Eye (tissue), 1 donor: ENCODE results near the gene MAD2L2.
A peak's percentile ranks its signal among the peaks of the same experiment; 100 is the strongest.

Experiments
- DNase-seq: peaks from one replicate; pipeline ENCODE4 v3.0.0-alpha.2; 2015

Gene MAD2L2

DNA sequence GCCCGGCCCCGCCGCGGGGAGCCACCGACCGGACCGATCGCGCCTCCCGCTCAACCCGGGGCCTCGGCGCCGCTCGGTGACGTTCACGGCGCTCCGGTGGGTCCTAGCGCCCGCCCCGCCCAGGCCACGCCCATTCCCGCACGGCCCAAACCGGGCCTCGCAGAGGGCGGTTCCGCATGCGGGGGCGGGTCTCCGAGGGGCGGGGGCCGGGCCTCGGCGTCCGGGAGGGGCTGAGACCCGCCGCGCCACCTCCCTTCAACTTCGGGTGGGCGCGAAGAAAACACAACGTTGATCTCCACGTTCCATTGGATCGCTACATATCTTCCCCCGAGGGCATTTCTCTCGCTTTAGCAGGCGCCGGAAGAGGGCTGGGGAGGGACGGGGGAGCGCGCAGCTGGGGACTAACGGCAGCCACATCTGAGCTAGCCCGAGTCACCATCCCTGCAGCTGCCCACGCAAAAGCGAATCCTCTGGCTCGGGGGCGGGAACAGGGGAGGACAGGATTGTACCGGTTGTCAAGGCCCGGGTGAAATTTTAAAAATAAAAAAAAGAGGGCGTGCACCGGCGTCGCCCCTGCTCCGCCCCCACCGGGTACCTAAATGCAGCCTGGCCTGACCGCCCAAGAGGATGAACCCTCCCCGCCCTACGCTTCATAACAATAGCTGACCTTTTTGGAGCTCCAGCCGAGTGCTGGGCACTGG lies at the start of gene MAD2L2:
Gene MAD2L2, minus strand, starts transcription at position 78 of the 701 bp plus-strand sequence. CDS start 547 bp downstream, outside the sequence.
- peak; percentile 94 for DNase-seq

DNA sequence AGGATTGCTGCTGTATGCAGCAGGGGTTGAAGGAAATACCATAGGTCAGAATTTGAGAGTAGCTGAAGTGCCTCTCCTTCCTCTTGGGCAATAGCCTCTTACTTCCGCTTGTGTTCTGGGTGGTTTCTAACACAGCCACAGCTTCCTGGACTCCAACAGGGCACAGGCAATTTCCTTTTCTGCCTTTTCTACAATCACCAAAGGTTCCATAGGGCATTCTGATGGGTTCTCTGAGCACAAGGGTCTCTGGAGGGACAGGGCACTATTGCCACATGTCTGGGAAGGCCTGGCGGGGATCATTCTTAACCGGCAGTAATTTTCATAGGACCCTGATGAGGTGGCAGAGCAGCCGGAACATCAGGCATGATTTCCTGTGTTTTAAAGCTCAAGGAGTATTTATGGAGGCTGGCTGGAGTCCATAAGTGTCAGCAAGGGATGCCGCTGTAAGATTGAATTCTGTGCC lies 49.5 kb upstream of the MAD2L2 start:
- DNase-seq = no peak

- DNase-seq = no peak
Measured at GRCh38 chr1:11729498-11730428, 48.8 kb upstream of the MAD2L2 start.

DNA sequence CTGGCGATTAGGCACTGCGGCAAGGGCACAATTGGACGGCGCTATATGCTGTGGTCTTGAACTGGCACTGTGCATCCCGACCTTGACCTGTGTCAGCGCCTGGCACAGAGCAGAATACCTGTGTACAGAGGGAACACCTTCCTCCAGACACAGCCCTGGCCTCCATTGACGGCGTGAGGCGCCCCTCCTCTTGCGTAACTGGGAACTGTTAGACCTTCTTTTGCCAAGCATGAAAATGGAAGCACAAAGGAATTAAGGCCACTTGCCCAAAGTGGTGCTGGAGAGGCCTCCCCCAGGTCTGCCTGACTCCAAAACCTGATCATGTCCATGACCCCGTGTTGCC lies 48.2 kb upstream of the MAD2L2 start:
- no peak for DNase-seq

DNA sequence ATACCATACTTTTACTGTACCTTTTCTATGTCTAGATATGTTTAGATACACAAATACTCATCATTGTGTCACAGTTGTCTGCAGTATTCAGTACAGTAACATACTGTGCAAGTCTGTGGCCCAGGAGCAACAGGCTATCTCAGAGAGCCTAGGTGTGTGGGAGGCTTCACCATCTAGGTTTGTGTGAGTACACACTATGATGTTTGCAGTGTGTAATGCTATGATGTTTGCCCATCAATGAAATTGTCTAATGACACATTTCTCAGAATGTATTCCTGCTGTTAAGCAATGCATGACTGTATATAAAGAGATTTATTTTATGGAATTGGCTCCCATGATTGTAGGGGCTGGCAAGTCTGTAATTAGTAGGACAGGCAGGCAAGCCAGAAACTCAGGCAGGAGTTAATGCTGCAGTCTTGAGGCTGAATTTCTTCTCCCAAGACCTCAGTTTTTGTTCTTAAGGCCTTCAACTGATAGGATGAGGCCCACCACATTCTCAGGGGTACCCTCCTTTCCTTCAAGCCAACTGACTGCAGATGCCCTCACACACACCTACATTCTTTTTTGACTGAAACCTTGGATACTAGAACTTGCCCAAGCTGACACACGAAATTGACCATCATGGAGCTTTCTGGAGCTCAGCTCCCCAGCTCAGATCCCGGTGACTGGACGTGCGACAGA lies 47.3 kb upstream of the MAD2L2 start:
- DNase-seq = no peak

DNA sequence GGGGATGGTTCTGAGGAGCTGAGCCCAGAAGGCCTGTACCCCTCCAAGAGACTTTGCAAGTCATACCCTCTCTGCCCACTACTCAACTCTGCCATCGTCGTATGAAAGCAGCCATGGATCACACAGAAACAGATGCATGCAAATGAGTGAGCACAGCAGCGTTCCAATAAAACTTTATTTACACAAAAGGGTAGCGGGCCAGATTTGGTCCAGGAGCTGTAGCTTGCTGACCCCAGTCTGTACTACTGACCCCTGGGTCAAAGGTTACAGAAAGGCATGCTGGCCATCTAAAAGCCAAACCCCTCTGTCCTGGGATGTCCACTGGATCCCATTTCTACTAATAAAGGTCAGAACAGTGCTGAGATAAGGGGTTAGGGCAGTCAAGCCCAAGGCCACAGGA lies 46.2 kb upstream of the MAD2L2 start:
- DNase-seq = no peak

DNA sequence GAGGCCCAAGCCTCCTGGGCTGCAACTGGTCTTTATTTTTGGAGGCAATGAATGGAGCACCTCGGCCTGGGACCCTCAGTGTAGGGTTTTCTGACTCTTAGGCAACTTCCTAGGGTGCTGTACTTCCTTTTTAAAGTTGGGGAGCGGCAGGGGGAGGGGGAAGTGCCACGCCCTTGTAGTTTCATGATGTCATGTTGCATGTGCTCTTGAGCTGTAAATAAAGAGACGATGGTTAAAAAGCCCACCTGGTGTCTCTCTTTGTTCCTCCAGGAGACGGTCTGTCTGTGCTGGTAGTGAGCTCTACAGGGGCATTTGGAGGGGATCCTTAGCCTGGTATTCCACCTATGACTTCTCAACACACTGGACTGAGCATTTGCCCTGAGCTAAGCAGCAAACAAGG lies 44.7 kb upstream of the MAD2L2 start:
- DNase-seq = no peak

GRCh38 chr1:11722538-11722937 lies 41.6 kb upstream of the MAD2L2 start:
- no peak for DNase-seq

DNA sequence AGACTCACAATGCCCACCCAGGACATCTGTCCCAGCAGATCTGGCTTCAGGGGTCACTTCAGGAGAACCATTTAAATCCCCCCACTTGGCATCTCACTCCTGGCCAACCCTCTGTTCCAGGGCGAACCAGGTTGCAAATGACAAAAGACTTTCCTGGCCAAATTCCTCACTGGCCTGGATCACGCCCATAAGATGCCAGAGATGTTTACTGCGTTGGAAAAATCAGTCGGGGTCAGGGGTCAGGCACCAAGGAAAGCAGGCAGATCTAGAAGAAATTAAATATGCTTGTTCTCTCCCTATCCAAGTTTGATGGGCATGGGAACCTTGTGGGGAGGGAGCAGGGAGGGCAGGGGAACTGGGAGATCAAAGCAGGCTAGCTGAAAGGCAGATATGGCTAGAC lies 40.4 kb upstream of the MAD2L2 start:
- DNase-seq = no peak

DNA sequence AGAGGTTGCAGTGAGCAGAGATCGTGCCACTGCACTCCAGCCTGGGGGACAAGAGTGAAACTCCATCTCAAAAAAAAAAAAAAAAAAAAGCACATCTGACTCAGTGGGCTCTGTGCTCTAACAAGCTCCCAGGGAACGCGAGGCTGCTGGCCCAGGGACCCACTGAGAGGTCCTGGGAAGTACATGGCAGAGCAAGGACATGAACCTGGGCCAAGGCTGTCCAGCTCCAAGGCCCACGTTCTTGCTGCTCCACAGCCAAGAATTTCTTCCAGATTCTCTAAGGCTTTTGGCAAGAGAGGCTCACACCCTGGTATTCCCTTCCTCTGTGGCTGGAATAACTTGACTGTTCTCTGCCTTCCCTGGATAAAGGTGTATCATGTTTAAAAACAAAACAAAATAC lies 39.6 kb upstream of the MAD2L2 start:
- no peak for DNase-seq

- DNase-seq = no peak
Measured at GRCh38 chr1:11720033-11720376, 39.1 kb upstream of the MAD2L2 start.

DNA sequence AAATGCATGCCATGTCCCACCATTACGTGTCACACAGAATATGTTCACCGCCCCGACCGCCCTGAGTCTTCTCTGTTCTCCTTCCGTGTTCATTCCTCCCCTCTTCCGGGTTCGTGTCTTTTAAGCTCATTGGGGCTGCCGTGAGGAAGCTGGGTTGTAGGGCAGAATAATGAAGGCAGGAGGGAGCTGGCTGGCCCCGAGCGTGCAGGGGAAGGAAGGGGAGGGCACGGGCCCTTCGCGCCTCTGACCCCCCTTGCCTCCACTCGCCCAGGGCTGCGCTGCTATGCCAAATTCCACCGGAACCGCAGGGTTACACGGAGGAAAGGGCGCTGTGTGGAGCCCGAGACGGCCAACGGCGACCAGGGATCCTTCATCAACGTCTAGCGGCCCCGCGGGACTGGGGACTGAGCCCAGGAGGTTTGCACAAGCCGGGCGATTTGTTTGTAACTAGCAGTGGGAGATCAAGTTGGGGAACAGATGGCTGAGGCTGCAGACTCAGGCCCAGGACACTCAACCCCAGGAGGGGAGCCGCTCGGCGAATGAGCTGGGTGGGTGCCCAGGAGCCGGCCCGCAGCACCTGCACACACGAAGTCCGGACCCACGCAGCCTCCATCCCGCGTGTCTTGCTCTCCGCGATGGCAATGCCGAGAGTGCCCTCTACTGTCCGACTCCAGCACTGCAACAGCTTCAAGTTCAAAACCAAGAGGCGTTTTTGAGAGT lies 38.5 kb upstream of the MAD2L2 start:
- peak; percentile 89 for DNase-seq

DNA sequence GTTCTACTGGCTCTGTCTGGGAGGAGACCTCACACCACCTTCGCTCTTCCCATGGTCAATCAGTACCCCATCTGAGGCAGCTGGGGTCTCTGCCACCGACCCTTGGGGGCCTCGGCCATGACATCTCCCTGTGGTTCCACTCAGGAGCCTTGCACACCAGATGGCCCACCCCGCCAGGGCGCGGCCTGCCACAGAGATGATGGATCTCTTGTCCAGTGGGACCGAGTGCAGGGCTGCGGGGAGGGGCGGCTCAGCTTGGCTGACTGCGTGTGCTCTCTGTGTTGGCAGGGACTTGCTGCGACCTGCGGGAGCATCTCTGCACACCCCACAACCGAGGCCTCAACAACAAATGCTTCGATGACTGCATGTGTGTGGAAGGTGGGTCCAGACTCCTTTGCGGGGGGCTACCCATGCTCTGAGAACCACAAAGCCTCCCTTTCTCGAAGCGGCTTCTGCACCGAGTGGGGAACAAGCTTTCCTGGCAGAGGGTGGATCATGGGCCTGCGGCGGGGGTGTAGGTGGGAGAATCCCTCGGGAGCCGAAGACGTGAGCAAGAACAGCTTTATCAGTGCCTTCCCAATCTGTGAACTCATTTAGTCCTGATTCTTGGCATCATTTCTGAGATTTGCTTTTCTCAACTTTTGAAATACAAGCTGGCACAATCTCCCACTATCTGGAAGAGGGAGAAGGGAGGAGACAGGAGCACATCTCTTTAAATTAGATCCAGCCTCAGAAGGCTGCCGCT lies 34.1 kb upstream of the MAD2L2 start:
- peak; percentile 38 for DNase-seq

DNA sequence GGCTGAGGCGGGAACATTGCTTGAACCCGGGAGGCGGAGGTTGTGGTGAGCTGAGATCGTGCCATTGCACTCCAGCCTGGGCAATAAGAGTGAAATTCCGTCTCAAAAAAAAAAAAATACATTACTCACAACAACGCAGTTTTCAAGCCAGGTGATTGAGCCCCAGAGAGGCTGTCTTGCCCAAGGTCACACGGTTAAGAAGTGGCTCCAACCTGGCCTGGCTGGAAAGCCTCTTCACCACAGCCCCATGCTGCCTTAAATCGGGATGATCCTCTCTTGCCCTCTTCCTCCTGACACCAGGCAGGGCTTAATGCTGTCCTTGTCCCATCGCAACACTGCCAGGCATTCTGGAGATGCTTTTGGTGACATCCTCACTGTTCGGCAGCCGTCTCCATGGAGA lies 32.1 kb upstream of the MAD2L2 start:
- DNase-seq = no peak

GRCh38 chr1:11712285-11712684 lies 31.3 kb upstream of the MAD2L2 start:
- DNase-seq = no peak

GRCh38 chr1:11711490-11711889 lies 30.5 kb upstream of the MAD2L2 start:
- DNase-seq = no peak

DNA sequence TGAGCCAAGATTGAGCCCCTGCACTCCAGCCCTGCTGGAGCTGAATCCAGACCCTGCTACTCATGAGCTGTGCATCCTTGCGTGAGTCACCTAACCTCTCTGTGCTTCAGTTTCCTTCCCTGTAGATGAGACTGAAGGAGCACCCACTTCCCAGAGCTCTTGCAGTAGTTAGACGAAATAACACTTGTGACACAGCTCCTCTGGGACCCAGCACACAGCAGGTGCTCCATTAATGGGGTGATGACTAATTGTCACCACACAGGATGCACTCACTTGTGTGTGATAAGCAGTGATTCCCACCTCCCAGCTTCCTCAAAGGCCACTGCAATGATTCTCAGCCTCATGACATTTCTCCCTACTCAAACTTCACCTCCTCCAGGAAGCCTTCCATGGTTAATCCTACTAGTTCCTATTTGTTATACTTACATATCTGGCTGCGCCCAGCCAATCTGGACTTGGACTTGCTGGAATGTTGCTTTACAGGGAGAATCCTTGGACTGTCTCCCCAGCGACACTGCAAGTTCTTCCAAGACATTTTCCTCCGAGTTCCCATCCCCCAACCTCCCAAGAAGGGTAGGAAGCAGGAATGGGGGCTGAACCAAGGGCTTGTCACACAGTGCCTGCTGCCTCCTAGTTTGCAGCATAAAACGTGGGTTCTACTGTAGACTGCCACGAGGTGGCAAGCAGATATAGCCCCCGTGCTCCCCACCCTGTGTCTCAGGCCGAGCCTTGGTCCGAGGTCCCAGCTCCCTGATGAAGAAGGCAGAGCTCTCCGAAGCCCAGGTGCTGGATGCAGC lies 27.8 kb upstream of the MAD2L2 start:
- no peak for DNase-seq

- peak; percentile 81 for DNase-seq
Measured at GRCh38 chr1:11707621-11708276, 26.8 kb upstream of the MAD2L2 start.

GRCh38 chr1:11706292-11706691 lies 25.3 kb upstream of the MAD2L2 start:
- no peak for DNase-seq

- DNase-seq = no peak
Measured at GRCh38 chr1:11705596-11705995, 24.6 kb upstream of the MAD2L2 start.
